ENCODE measurements around the gene RIPOR3.

Gene RIPOR3

DNA sequence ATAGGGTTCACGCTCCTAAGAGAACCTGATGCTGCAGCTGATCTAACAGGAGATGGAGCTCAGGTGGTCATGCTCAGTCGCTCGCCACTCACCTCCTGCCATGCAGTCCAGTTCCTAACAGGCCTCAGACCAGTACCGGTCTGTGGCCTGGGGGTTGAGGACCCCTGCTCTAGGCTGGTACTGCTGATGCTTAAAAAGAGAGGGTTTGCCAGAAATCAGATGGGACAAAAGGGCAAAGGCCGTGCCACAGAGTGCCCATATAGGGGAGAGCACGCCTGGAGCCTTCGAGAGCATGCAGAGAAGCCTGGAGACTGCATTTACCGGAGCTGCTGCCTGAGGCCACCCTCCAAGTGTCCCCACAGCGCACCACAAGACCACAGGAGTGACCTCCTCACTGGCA lies 105.7 kb downstream of the RIPOR3 start:
- H3K36me3 Mint-ChIP-seq (ENCODE audit: low read depth) = peaks cover 48% of the 10 kb centered on the region
- H3K9me3 Mint-ChIP-seq = no peaks in the 10 kb centered on the region
- TF ChIP-seq, protein P1, sequence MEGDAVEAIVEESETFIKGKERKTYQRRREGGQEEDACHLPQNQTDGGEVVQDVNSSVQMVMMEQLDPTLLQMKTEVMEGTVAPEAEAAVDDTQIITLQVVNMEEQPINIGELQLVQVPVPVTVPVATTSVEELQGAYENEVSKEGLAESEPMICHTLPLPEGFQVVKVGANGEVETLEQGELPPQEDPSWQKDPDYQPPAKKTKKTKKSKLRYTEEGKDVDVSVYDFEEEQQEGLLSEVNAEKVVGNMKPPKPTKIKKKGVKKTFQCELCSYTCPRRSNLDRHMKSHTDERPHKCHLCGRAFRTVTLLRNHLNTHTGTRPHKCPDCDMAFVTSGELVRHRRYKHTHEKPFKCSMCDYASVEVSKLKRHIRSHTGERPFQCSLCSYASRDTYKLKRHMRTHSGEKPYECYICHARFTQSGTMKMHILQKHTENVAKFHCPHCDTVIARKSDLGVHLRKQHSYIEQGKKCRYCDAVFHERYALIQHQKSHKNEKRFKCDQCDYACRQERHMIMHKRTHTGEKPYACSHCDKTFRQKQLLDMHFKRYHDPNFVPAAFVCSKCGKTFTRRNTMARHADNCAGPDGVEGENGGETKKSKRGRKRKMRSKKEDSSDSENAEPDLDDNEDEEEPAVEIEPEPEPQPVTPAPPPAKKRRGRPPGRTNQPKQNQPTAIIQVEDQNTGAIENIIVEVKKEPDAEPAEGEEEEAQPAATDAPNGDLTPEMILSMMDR (IDR thresholded peaks at IDR 0.05; ENCODE audit: unreplicated experiment in 3 of 3) = no peak
- H3K27me3 Mint-ChIP-seq (ENCODE audit: low read depth) = no peaks in the 10 kb centered on the region
- H3K27ac Mint-ChIP-seq = no peak overlapping the region
- H3K4me1 Mint-ChIP-seq = no peaks in the 10 kb centered on the region
- no peak overlapping the region for H3K4me3 Mint-ChIP-seq

DNA sequence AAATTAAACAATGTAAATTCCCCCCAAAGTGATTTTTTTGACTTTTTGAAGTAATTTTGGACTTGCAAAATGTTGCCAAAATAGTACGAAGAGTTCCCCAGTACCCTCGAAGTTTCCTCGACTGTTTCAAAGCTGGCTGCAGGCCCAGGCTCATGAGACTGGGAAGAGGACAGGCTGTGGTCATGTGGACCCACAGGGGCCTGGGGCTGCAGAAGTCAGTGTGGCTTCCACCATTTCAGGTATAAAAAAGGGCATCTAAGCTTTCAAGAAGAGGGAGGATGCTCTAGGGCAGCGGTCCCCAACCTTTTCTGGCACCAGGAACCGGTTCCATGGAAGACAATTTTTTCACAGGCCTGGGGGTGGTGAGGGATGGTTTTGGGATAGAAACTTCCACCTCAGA lies 106.1 kb downstream of the RIPOR3 start:
- Mint-ChIP-seq H3K9me3 (no peaks in the 10 kb centered on the region), H3K4me3 (no peak overlapping the region), H3K27ac (no peak overlapping the region), H3K27me3 (ENCODE audit: low read depth) (no peaks in the 10 kb centered on the region), H3K4me1 (no peaks in the 10 kb centered on the region), H3K36me3 (ENCODE audit: low read depth) (peaks cover 53% of the 10 kb centered on the region)
- TF ChIP-seq, protein P1 (IDR thresholded peaks at IDR 0.05; ENCODE audit: unreplicated experiment in 3 of 3) = no peak

DNA sequence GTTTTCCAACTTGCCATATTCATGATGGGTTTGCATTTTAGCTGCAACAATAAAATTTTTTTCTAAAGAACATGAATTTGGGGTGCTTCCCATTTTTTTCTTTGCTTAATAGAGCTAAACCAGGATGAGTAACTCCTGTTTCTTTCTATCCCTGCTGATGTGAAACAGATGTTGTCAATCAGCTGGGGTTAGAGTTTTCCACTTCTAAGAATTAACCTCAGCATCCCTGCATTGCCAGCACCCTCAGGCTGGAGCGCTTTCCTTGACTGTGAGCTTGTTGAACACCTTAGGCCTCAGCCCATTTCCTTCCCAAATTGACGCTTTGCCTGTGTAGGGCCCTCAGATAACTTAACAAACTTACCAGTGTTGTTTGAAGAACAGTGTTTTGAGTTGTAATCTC lies 106.7 kb downstream of the RIPOR3 start:
- Mint-ChIP-seq H3K4me1 (no peaks in the 10 kb centered on the region), H3K9me3 (no peaks in the 10 kb centered on the region), H3K36me3 (ENCODE audit: low read depth) (peaks cover 55% of the 10 kb centered on the region), H3K27ac (no peak overlapping the region), H3K4me3 (no peak overlapping the region), H3K27me3 (ENCODE audit: low read depth) (no peaks in the 10 kb centered on the region)
- TF ChIP-seq, protein P1 (IDR thresholded peaks at IDR 0.05; ENCODE audit: unreplicated experiment in 3 of 3) = no peak

DNA sequence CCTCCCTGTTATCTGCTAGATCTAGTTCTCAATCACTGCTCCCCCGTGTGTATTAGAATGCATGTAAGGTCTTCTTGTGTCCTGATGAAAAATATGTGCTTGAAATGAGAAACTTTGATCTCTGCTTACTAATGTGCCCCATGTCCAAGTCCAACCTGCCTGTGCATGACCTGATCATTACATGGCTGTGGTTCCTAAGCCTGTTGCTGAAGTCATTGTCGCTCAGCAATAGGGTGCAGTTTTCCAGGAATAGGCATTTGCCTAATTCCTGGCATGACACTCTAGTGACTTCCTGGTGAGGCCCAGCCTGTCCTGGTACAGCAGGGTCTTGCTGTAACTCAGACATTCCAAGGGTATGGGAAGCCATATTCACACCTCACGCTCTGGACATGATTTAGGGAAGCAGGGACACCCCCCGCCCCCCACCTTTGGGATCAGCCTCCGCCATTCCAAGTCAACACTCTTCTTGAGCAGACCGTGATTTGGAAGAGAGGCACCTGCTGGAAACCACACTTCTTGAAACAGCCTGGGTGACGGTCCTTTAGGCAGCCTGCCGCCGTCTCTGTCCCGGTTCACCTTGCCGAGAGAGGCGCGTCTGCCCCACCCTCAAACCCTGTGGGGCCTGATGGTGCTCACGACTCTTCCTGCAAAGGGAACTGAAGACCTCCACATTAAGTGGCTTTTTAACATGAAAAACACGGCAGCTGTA lies 107.7 kb downstream of the RIPOR3 start:
- no peaks in the 10 kb centered on the region for H3K9me3 Mint-ChIP-seq
- no peaks in the 10 kb centered on the region for H3K4me1 Mint-ChIP-seq
- TF ChIP-seq, protein P1 (IDR thresholded peaks at IDR 0.05; ENCODE audit: unreplicated experiment in 3 of 3) = no peak
- no peak overlapping the region for H3K27ac Mint-ChIP-seq
- H3K27me3 Mint-ChIP-seq (ENCODE audit: low read depth) = no peaks in the 10 kb centered on the region
- H3K4me3 Mint-ChIP-seq = no peak overlapping the region
- H3K36me3 Mint-ChIP-seq (ENCODE audit: low read depth) = peaks cover 66% of the 10 kb centered on the region

DNA sequence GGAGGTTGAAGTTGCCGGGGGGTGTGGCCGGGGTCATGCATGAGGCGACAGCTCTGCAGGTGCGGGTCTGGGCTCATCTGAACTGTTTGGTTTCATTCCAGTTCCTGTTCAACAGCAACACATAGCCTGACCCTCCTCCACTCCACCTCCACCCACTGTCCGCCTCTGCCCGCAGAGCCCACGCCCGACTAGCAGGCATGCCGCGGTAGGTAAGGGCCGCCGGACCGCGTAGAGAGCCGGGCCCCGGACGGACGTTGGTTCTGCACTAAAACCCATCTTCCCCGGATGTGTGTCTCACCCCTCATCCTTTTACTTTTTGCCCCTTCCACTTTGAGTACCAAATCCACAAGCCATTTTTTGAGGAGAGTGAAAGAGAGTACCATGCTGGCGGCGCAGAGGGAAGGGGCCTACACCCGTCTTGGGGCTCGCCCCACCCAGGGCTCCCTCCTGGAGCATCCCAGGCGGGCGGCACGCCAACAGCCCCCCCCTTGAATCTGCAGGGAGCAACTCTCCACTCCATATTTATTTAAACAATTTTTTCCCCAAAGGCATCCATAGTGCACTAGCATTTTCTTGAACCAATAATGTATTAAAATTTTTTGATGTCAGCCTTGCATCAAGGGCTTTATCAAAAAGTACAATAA lies 108.6 kb downstream of the RIPOR3 start:
- Mint-ChIP-seq H3K4me3 (no peak overlapping the region), H3K9me3 (no peaks in the 10 kb centered on the region), H3K4me1 (no peaks in the 10 kb centered on the region), H3K36me3 (ENCODE audit: low read depth) (peaks cover 69% of the 10 kb centered on the region), H3K27ac (no peak overlapping the region), H3K27me3 (ENCODE audit: low read depth) (no peaks in the 10 kb centered on the region)
- TF ChIP-seq, protein P1 (IDR thresholded peaks at IDR 0.05; ENCODE audit: unreplicated experiment in 3 of 3) = no peak

DNA sequence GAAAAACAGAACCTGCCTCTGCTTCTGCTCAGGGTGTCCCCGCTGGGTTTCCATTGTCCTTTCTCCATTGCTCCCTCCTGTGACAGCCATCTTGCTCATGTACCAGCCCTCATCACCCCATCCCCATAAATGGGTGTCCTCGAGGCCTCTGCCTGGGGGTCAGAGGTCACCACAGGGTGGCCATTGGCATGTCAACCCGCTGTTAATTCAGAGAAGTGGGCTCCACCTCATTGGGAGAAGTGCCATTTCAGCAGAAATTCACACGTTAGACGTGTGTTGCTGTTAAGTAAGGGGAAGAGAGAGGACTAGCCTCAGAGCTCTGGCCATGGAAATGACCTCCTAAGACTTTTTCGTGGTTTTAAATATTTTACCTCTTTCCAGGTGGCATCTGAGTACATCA lies 109.2 kb downstream of the RIPOR3 start:
- H3K9me3 Mint-ChIP-seq = no peaks in the 10 kb centered on the region
- no peak overlapping the region for H3K27ac Mint-ChIP-seq
- no peak overlapping the region for H3K4me3 Mint-ChIP-seq
- H3K4me1 Mint-ChIP-seq = no peaks in the 10 kb centered on the region
- H3K36me3 Mint-ChIP-seq (ENCODE audit: low read depth) = peaks cover 74% of the 10 kb centered on the region
- TF ChIP-seq, protein P1 (IDR thresholded peaks at IDR 0.05; ENCODE audit: unreplicated experiment in 3 of 3) = no peak
- H3K27me3 Mint-ChIP-seq (ENCODE audit: low read depth) = no peaks in the 10 kb centered on the region
